Neural cell (in vitro differentiated cells): ENCODE measurements around the gene FAM200C. TPM values are rescaled to one million over a fixed set of nuclear protein-coding genes. Genes with fewer than 3 reads are reported as not detected.

Source experiments
- H2AFZ ChIP-seq: fragments of 200-600, 300-800 bp; sonication (generic), shearing (Covaris generic); 2 replicates; pipeline ENCODE4 v1.6.0; 2014; ENCODE audit warnings: low read depth, mild to moderate bottlenecking, antibody characterized with exemption, low read length, moderate library complexity
- H3F3A ChIP-seq: fragments of 200-600 bp; shearing (Covaris generic); 2 replicates; pipeline ENCODE4 v1.6.1; 2016; ENCODE audit warnings: mild to moderate bottlenecking, moderate library complexity, mixed read lengths, antibody characterized with exemption, low read length; ENCODE audit not compliant: insufficient read depth, poor library complexity, severe bottlenecking
- H3K27ac ChIP-seq: fragments of 200-600, 300-800 bp; sonication (generic), shearing (Covaris generic); 2 replicates; pipeline ENCODE4 v1.5.1; 2014; ENCODE audit warnings: mild to moderate bottlenecking, low read length, moderate library complexity
- H3K27me3 ChIP-seq: fragments of 300-800, 200-600 bp; sonication (generic), shearing (Covaris generic); 2 replicates; pipeline ENCODE4 v1.6.0; 2014; ENCODE audit warnings: mild to moderate bottlenecking, low read depth, low read length, moderate library complexity; ENCODE audit not compliant: insufficient read depth
- H3K36me3 ChIP-seq: fragments of 300-800, 200-600 bp; sonication (generic), shearing (Covaris generic); 2 replicates; pipeline ENCODE4 v1.5.1; 2014; ENCODE audit warnings: mild to moderate bottlenecking, antibody characterized with exemption, low read length, moderate library complexity; ENCODE audit not compliant: insufficient read depth
- H3K4me2 ChIP-seq: fragments of 300-800, 200-600 bp; sonication (generic), shearing (Covaris generic); 2 replicates; pipeline ENCODE4 v1.6.0; 2014; ENCODE audit warnings: mild to moderate bottlenecking, low read length
- H3K4me3 ChIP-seq: fragments of 300-800, 200-600 bp; sonication (generic), shearing (Covaris generic); 2 replicates; pipeline ENCODE4 v1.5.1; 2014; ENCODE audit warnings: mild to moderate bottlenecking, low read length, moderate library complexity
- H3K79me2 ChIP-seq: fragments of 200-600 bp; shearing (Covaris generic); replicated peaks from 2 replicates; pipeline ENCODE4 v1.6.0; 2014; ENCODE audit warnings: mild to moderate bottlenecking, low read length, moderate library complexity; ENCODE audit not compliant: insufficient read depth
- H3K9ac ChIP-seq: fragments of 300-800, 200-600 bp; sonication (generic), shearing (Covaris generic); 2 replicates; pipeline ENCODE4 v1.6.1; 2016; ENCODE audit warnings: mild to moderate bottlenecking, low read length, mixed read lengths
- H3K9me2 ChIP-seq: fragments of 200-600 bp; shearing (Covaris generic); 2 replicates; pipeline ENCODE4 v1.6.1; 2016; ENCODE audit warnings: mild to moderate bottlenecking, low read length, mixed read lengths; ENCODE audit not compliant: insufficient read depth
- H3K9me3 ChIP-seq: fragments of 200-600, 300-800 bp; sonication (generic), shearing (Covaris generic); 2 replicates; pipeline ENCODE4 v1.6.1; 2016; ENCODE audit warnings: mild to moderate bottlenecking, mixed run types, low read length, moderate library complexity, mixed read lengths
- H4K20me1 ChIP-seq: fragments of 200-600 bp; shearing (Covaris generic); 2 replicates; pipeline ENCODE4 v1.6.1; 2016; ENCODE audit warnings: mild to moderate bottlenecking, mixed run types; ENCODE audit not compliant: insufficient read depth
- CTCF ChIP-seq: fragments of 450-650 bp; IDR thresholded peaks from 2 replicates; pipeline ENCODE4 v1.5.1; 2014; ENCODE audit warnings: antibody characterized with exemption, mild to moderate bottlenecking, moderate library complexity; ENCODE audit not compliant: poor library complexity, severe bottlenecking
- EP300 ChIP-seq: fragments of 450-650 bp; conservative IDR thresholded peaks from 2 replicates; pipeline ENCODE4 v1.6.1; 2014; ENCODE audit warnings: antibody characterized with exemption, mild to moderate bottlenecking, moderate library complexity; ENCODE audit not compliant: poor library complexity, severe bottlenecking
- EZH2 ChIP-seq: fragments of 200-600, 300-800 bp; shearing (Covaris generic), sonication (generic); IDR thresholded peaks from 2 replicates; pipeline ENCODE4 v1.6.1; 2014; ENCODE audit warnings: antibody characterized with exemption, low read length, borderline replicate concordance, mild to moderate bottlenecking; ENCODE audit not compliant: insufficient read depth, poor library complexity, severe bottlenecking
- MXI1 ChIP-seq: fragments of 450-650 bp; conservative IDR thresholded peaks from 2 replicates; pipeline ENCODE4 v1.6.1; 2014; ENCODE audit warnings: antibody characterized with exemption, mild to moderate bottlenecking; ENCODE audit not compliant: poor library complexity, severe bottlenecking
- POLR2AphosphoS5 ChIP-seq: IDR thresholded peaks from 2 replicates; pipeline ENCODE4 v1.6.1; 2012
- RAD21 ChIP-seq: fragments of 450-650 bp; conservative IDR thresholded peaks from 2 replicates; pipeline ENCODE4 v1.6.1; 2014; ENCODE audit warnings: antibody characterized with exemption, mild to moderate bottlenecking, moderate library complexity
- REST ChIP-seq: IDR thresholded peaks from 2 replicates; pipeline ENCODE4 v1.6.1; 2012; ENCODE audit warnings: borderline replicate concordance
- SMC3 ChIP-seq: fragments of 450-650 bp; conservative IDR thresholded peaks from 2 replicates; pipeline ENCODE4 v1.6.1; 2014; ENCODE audit warnings: antibody characterized with exemption, mild to moderate bottlenecking, moderate library complexity; ENCODE audit not compliant: poor library complexity
- TAF1 ChIP-seq: IDR thresholded peaks from 2 replicates; pipeline ENCODE4 v1.6.1; 2012; ENCODE audit warnings: low read depth
- polyA plus RNA-seq: library from polyadenylated mRNA; depleted of rRNA; stranded (reverse); fragments of >200 nt; gene quantifications from 2 replicates; pipeline ENCODE4 v1.2.3, GENCODE V29; 2014

The FAM200C gene
- polyA plus RNA-seq, 1 donor from 2014 or later: 21.6 TPM

- Histone ChIP-seq H3F3A (no peaks in the 10 kb centered on the region), H3K9me3 (no peaks in the 10 kb centered on the region), H3K27ac (no peak overlapping the region), H2AFZ (no peak overlapping the region), H3K4me2 (no peak overlapping the region), H3K36me3 (no peaks in the 10 kb centered on the region), H3K9ac (no peak overlapping the region), H3K4me3 (no peak overlapping the region), H3K27me3 (no peaks in the 10 kb centered on the region), H4K20me1 (no peaks in the 10 kb centered on the region), H3K79me2 (no peaks in the 10 kb centered on the region), H3K9me2 (no peaks in the 10 kb centered on the region)
- TF ChIP-seq SMC3: no peak
- TF ChIP-seq EZH2: no peak
- no peak for TF ChIP-seq REST
- no peak for TF ChIP-seq POLR2AphosphoS5
- TF ChIP-seq MXI1: no peak
- TF ChIP-seq TAF1: no peak
- no peak for TF ChIP-seq CTCF
- TF ChIP-seq RAD21: no peak
- no peak for TF ChIP-seq EP300
Observed at GRCh38 chr5:160432787-160433186, 32.9 kb upstream of the FAM200C start.

- Histone ChIP-seq H3K27ac (no peak overlapping the region), H3K9me2 (no peaks in the 10 kb centered on the region), H2AFZ (no peak overlapping the region), H3K36me3 (no peaks in the 10 kb centered on the region), H4K20me1 (no peaks in the 10 kb centered on the region), H3K4me3 (no peak overlapping the region), H3K9me3 (no peaks in the 10 kb centered on the region), H3K79me2 (no peaks in the 10 kb centered on the region), H3K4me2 (no peak overlapping the region), H3K9ac (no peak overlapping the region), H3F3A (no peaks in the 10 kb centered on the region), H3K27me3 (no peaks in the 10 kb centered on the region)
- no peak for TF ChIP-seq SMC3
Observed at GRCh38 chr5:160432196-160432595, 32.3 kb upstream of the FAM200C start.

GRCh38 chr5:160427607-160428006 lies 27.8 kb upstream of the FAM200C start:
- TF ChIP-seq POLR2AphosphoS5 (no peak), SMC3 (no peak), MXI1 (no peak), CTCF (no peak), EZH2 (no peak), EP300 (no peak), RAD21 (no peak), REST (no peak), TAF1 (no peak)
- H3K36me3 ChIP-seq: no peaks in the 10 kb centered on the region

More at GRCh38 chr5:160427607-160428006, 27.8 kb upstream of the FAM200C start:
- peaks cover 14% of the 10 kb centered on the region for H3K79me2 ChIP-seq
- no peak overlapping the region for H2AFZ ChIP-seq
- H3K9me3 ChIP-seq: no peaks in the 10 kb centered on the region
- no peak overlapping the region for H3K4me3 ChIP-seq
- no peak overlapping the region for H3K4me2 ChIP-seq
- H3F3A ChIP-seq: no peaks in the 10 kb centered on the region
- H3K27ac ChIP-seq: no peak overlapping the region
- no peak overlapping the region for H3K9ac ChIP-seq
- H3K9me2 ChIP-seq: no peaks in the 10 kb centered on the region
- H4K20me1 ChIP-seq: no peaks in the 10 kb centered on the region
- H3K27me3 ChIP-seq: no peaks in the 10 kb centered on the region
